Measurements from ENCODE around the gene TNNI3K. TPM values are rescaled to one million over a fixed set of nuclear protein-coding genes. Genes with fewer than 3 reads are reported as not detected.

The TNNI3K gene
- total RNA-seq, 4 donors from 2014 or later, result 0.63 to 4.5 (median 3.6) TPM

- Histone ChIP-seq H3K4me1 (peaks cover 0 to 3% (median 0%) of the 10 kb centered on the region in 4 donors), H3K4me3 (no peak overlapping the region), H3K9me3 (no peaks in the 10 kb centered on the region), H3K27ac (replicated peaks in 1 of 4) (no peak overlapping the region), H3K36me3 (no peaks in the 10 kb centered on the region), H3K27me3 (no peaks in the 10 kb centered on the region)
- DNase-seq (ENCODE audit: extremely low spot score), result no peak
- intact Hi-C loops (cut with DNase I), result no loop called here
- WGBS, result 94% methylated on average over 9 of the region's 9 CpGs
- TF ChIP-seq EP300 (IDR thresholded peaks at IDR 0.05) (no peak), CTCF (IDR thresholded peaks at IDR 0.05) (no peak), POLR2A (IDR thresholded peaks at IDR 0.05; ENCODE audit: low read depth) (no peak), POLR2AphosphoS5 (IDR thresholded peaks at IDR 0.05) (no peak)
These were observed 145.1 kb downstream of the TNNI3K start for GRCh38 chr1:74380252-74380651.

GRCh38 chr1:74388855-74389254 is 153.7 kb downstream of the TNNI3K start:
- TF ChIP-seq EP300 (IDR thresholded peaks at IDR 0.05) (no peak), POLR2AphosphoS5 (IDR thresholded peaks at IDR 0.05) (no peak), POLR2A (IDR thresholded peaks at IDR 0.05; ENCODE audit: low read depth) (no peak), CTCF (IDR thresholded peaks at IDR 0.05) (no peak)
- H3K4me1 ChIP-seq, result peaks cover 0 to 3% (median 0%) of the 10 kb centered on the region in 4 donors
- no peaks in the 10 kb centered on the region for H3K36me3 ChIP-seq
- intact Hi-C loops (cut with DNase I), result no loop called here
- H3K27ac ChIP-seq (replicated peaks in 1 of 4), result no peak overlapping the region
- no peaks in the 10 kb centered on the region for H3K9me3 ChIP-seq
- no peak for DNase-seq (ENCODE audit: extremely low spot score)
- H3K27me3 ChIP-seq, result no peaks in the 10 kb centered on the region
- WGBS, result 91% methylated on average over 2 of the region's 2 CpGs
- no peak overlapping the region for H3K4me3 ChIP-seq

GRCh38 chr1:74392186-74392585 is 157.0 kb downstream of the TNNI3K start:
- 84% methylated on average over 3 of the region's 3 CpGs for WGBS

GRCh38 chr1:74392840-74393239 is 157.7 kb downstream of the TNNI3K start:
- no peak for DNase-seq (ENCODE audit: extremely low spot score)
- H3K4me1 ChIP-seq, result peaks cover 4 to 30% (median 10%) of the 10 kb centered on the region in 4 donors
- H3K4me3 ChIP-seq, result no peak overlapping the region
- H3K36me3 ChIP-seq, result no peaks in the 10 kb centered on the region
- H3K9me3 ChIP-seq, result no peaks in the 10 kb centered on the region
- intact Hi-C loops (cut with DNase I), result no loop called here
- TF ChIP-seq POLR2A (IDR thresholded peaks at IDR 0.05; ENCODE audit: low read depth) (no peak), POLR2AphosphoS5 (IDR thresholded peaks at IDR 0.05) (no peak), CTCF (IDR thresholded peaks at IDR 0.05) (no peak), EP300 (IDR thresholded peaks at IDR 0.05) (no peak)
- 81% methylated on average over 2 of the region's 2 CpGs for WGBS
- no peak overlapping the region for H3K27ac ChIP-seq (replicated peaks in 1 of 4)
- no peaks in the 10 kb centered on the region for H3K27me3 ChIP-seq

More at GRCh38 chr1:74392186-74392585, 157.0 kb downstream of the TNNI3K start:
- Histone ChIP-seq H3K4me3 (no peak overlapping the region), H3K9me3 (no peaks in the 10 kb centered on the region), H3K4me1 (peaks cover 4 to 30% (median 10%) of the 10 kb centered on the region in 4 donors), H3K36me3 (no peaks in the 10 kb centered on the region), H3K27ac (replicated peaks in 1 of 4) (no peak overlapping the region), H3K27me3 (no peaks in the 10 kb centered on the region)
- TF ChIP-seq EP300 (IDR thresholded peaks at IDR 0.05) (no peak), POLR2AphosphoS5 (IDR thresholded peaks at IDR 0.05) (no peak), CTCF (IDR thresholded peaks at IDR 0.05) (no peak), POLR2A (IDR thresholded peaks at IDR 0.05; ENCODE audit: low read depth) (no peak)
- no peak for DNase-seq (ENCODE audit: extremely low spot score)
- intact Hi-C loops (cut with DNase I), result no loop called here

- H3K4me3 ChIP-seq, result no peak overlapping the region
- DNase-seq (ENCODE audit: extremely low spot score), result no peak
- peaks cover 4 to 30% (median 10%) of the 10 kb centered on the region in 4 donors for H3K4me1 ChIP-seq
- no peaks in the 10 kb centered on the region for H3K36me3 ChIP-seq
- WGBS, result 38% methylated on average over 4 of the region's 4 CpGs
- intact Hi-C loops (cut with DNase I), result no loop called here
- TF ChIP-seq EP300 (IDR thresholded peaks at IDR 0.05), result no peak
- no peak for TF ChIP-seq POLR2A (IDR thresholded peaks at IDR 0.05; ENCODE audit: low read depth)
- no peak for TF ChIP-seq CTCF (IDR thresholded peaks at IDR 0.05)
- no peak for TF ChIP-seq POLR2AphosphoS5 (IDR thresholded peaks at IDR 0.05)
- H3K27me3 ChIP-seq, result no peaks in the 10 kb centered on the region
- peak overlapping the region in 1 of 4 donors; percentile 53 for H3K27ac ChIP-seq (replicated peaks in 1 of 4)
- H3K9me3 ChIP-seq, result no peaks in the 10 kb centered on the region
These were observed 160.4 kb downstream of the TNNI3K start for GRCh38 chr1:74395571-74395970.

All from esophagus muscularis mucosa (tissue), 4 donors.